HFF-Myc (cell line): ENCODE results near the gene MAGEC2.

ENCODE experiments used
- DNase-seq: peaks from one replicate; pipeline ENCODE4 v3.0.0-alpha.2; 2011; ENCODE audit warnings: low read depth; ENCODE audit errors: extremely low read depth
- H3K4me3 ChIP-seq: replicated peaks from 2 replicates; pipeline ENCODE4 v1.5.1; 2011; ENCODE audit warnings: low read depth, mild to moderate bottlenecking, control low read depth, low read length
- TF ChIP-seq, protein P1 (sequence below): IDR thresholded peaks from 2 replicates; pipeline ENCODE4 v1.5.1; 2012; ENCODE audit warnings: mild to moderate bottlenecking, low read depth, low read length, control low read depth; ENCODE audit errors: missing control alignments

The MAGEC2 gene

DNA sequence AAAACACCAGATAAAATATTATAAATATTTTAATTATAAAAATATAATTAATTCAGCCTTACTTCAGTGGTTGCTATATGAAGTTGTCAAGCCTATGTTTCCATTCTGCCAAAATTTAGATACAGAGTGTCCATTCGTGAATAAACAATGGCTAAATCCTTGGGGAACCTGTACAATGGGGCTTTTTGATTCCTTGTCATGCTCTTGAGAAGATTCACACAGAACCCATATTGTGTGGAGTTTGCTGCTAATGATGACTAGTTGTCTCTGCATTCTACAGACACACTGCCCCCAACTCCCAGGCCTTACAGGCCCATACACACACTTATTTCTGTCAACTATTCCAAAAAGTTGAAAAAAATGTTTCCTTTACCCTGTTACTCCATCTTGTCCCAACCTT is 33.4 kb upstream of the MAGEC2 start:
- DNase-seq = no peak
- no peak overlapping the region for H3K4me3 ChIP-seq
- TF ChIP-seq, protein P1, sequence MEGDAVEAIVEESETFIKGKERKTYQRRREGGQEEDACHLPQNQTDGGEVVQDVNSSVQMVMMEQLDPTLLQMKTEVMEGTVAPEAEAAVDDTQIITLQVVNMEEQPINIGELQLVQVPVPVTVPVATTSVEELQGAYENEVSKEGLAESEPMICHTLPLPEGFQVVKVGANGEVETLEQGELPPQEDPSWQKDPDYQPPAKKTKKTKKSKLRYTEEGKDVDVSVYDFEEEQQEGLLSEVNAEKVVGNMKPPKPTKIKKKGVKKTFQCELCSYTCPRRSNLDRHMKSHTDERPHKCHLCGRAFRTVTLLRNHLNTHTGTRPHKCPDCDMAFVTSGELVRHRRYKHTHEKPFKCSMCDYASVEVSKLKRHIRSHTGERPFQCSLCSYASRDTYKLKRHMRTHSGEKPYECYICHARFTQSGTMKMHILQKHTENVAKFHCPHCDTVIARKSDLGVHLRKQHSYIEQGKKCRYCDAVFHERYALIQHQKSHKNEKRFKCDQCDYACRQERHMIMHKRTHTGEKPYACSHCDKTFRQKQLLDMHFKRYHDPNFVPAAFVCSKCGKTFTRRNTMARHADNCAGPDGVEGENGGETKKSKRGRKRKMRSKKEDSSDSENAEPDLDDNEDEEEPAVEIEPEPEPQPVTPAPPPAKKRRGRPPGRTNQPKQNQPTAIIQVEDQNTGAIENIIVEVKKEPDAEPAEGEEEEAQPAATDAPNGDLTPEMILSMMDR = no peak

DNA sequence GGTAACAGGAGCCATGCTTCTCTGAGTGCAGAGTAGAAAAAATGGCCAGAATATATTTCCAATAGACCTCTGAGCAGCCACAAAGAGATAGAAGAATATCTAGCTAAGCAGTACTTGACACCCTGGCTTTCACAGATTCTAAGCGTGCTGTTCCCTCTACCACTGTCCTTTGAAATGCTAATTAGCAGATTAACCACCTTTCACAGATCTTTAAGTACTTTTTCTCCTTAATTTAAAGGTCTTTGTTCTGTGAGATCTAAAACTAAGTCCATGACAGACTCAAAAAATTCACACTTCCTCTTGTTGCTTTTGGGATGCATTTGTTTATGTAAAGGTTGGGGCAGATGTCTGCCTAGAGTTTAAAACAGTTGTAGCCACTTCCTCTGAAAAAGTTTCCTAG is 28.3 kb upstream of the MAGEC2 start:
- TF ChIP-seq, protein P1 = no peak
- no peak for DNase-seq
- H3K4me3 ChIP-seq = no peak overlapping the region

DNA sequence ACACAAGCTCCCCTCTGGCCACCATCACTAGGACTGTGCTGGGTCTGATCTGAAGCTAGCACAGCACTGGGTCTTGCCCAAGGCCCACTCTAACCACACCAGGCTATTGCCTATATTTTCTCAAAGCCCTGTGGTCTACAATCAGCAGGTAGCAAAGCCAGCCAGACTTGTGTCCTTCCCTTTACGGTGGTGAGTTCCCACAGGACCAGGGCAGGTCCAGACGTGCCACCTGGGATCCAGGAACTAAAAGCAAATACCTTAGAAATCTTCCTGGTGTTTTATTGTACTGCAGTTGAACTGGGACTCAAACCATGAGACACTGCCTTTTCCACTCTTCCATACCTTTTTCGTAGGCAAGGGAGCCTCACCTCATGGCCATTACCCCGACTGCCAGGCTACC is 9.0 kb upstream of the MAGEC2 start:
- DNase-seq = no peak
- H3K4me3 ChIP-seq = no peak overlapping the region
- TF ChIP-seq, protein P1 = no peak

DNA sequence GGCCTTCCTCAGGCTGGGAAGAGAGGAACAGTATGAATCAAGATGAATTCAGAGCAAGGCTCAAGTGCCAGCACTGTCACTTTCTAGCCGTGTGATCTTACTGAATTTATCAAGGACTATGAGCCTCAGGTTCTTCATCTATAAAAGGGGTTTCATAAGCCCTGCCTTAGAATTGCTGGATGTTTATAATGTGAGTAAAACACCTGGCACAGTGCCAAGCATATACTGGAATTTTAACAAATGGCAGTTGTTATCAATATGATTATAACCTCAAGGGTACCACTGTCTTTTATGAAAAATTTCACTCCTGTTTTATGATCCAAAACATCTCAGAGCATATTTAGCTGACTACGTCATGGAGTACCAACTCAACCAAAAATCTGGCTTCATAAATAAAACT is 4.0 kb downstream of the MAGEC2 start:
- DNase-seq = no peak
- TF ChIP-seq, protein P1 = no peak
- H3K4me3 ChIP-seq = no peak overlapping the region

GRCh38 chrX:142186103-142186502 is 19.0 kb downstream of the MAGEC2 start:
- DNase-seq = no peak
- no peak overlapping the region for H3K4me3 ChIP-seq
- TF ChIP-seq, protein P1 = no peak

- TF ChIP-seq, protein P1 = no peak
- no peak overlapping the region for H3K4me3 ChIP-seq
- no peak for DNase-seq
Measured at GRCh38 chrX:142184756-142185602, 20.1 kb downstream of the MAGEC2 start.
